ENCODE data around the gene HINT3.
"Not testable (repeated sequence)": the region's sequence is repeated elsewhere in the genome, so short reads cannot be mapped to it uniquely, and the experiment has no call there.

The HINT3 gene

DNA sequence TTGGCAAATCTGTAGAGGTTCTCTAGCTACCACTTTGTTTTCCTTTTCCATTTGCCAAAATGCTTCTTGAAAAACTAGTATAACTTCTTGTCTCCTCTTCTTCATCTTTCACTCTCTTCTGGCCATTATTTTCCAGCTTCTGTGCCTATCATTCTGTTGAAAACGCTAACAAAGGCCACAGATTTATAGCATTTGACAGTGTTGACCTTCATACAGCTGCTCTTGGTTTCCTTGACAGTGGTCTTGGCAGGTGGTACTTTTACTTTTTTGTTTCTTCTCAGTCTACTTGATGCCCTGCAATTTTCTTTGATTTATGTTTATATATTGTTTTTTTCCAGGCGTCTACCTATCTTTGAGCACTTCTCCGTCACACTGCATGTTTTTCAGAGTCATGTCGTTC lies 53.5 kb downstream of the HINT3 start:
- DNase-seq: no peak

DNA sequence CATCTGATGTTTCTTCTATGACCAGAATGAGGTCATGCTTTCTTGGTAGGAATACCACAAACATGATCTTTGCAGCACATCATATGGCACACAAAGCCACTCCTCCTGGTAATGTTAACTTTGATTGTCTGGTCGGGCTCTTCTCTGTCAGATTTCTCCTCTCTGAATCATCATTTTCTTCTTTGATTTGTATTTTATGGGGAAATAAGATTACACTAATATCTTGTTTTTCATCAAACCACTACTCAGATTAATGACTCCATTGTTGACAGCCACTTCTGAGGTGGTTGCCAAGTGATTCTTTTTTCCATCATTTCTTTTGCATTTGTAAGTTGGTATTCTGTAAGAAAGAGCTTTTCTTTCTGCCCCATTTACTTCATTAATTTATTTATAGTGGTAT lies 59.3 kb downstream of the HINT3 start:
- DNase-seq: no peak

DNA sequence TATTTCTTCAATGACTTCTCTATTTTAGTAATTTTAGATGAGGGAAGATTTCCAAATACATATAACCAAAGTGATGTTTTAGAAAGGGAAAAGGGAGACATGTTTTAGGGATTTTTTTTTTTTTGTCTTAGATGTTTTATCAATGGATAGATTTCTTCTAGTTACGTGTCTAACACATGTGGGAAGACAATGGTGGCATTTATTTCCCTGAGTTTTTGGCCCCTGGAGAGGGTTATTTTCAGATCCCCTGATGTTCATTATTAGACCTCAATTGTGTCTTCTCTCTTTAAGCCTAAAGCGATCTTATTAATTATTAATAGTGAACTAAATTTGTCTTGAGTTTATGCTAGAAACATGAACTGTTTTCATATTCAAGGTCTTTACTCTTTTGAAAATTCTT lies 60.0 kb downstream of the HINT3 start:
- DNase-seq: no peak

DNA sequence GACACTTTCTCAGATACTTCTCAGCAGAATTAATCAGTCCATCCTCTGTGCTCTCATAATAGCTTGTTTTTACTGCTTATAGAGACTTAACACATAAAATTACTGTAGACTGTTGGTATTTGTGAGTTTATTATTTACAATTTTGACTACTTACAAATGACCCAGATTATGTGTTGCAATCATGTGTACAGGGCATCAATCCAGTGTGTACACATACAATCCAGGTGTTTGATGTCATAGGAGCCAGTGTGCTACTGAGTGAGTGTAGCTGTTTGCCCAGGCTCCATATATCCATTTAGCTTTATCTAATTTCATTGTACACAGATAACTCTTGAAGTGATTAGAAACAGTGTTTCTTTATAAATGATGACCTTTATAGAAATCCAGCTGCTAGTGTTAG lies 61.1 kb downstream of the HINT3 start:
- no peak for DNase-seq

DNA sequence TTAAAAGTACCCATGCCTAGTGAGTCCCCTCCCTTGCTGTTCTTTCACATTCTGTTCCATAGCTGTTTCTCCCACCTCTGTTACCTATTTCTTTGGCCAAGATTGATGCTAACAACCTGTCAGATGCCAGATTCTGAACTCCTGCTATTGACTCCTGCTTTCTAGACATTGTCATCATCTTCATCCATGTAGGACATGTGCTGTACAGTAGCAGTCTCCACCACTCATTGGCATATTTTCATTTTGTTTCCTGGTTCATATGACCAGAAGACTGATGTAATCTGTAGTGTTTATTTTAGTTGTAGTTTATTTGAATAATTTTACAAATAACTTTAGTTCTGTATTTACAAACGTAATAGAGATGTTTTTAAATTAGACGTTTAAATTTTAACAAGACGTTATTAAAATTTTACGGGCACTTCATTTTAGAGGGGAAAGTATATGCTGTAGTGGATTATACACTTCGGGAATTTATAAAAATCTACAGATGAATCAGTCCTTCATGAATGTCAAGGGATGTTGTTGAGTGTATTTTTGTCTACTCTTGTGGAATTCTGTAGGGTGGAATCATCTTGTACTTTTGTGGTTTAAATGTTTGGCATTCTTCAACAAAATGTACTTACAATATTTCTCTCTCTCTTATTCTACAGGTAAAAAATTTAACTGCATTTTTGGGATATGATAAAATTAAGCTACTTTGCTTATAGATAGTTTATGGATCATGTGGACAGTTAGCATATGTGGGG lies 63.9 kb downstream of the HINT3 start:
- no peak for DNase-seq

DNA sequence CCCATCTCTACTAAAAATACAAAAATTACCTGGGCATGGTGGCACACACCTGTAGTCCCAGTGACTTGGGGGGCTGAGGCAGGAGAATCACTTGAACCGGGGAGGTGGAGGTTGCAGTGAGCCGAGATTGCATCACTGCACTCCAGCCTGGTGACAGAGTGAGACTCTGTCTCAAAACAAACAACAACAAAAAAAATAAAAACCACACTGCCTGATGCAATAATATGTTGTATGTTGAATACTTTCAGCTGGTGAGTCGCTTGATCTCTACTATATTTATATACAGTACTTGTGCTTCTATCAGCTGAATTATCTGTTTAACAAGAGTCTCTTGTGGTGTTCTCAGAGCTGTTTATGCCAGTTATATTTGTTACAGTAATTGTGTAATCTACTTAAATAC lies 66.9 kb downstream of the HINT3 start:
- not testable (repeated sequence) for DNase-seq

DNA sequence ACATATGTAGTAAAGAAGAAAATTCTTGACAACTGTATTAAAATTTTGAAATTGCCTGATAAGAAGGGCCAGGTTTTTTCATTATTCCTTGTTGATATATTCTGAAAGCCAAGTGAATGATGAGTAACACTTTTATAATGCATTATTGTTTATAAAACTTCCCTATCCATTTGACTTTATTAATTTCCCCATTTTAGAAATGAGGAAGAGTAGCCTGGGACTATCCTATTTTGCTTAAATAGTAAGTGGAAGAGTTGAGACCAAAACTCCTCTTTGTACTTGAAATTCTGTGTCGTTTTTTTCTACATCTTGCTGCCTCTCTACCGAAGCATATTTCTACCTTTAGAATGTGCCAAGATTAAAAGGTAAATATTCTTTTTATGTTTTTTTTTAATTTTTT lies 69.4 kb downstream of the HINT3 start:
- no peak for DNase-seq

DNA sequence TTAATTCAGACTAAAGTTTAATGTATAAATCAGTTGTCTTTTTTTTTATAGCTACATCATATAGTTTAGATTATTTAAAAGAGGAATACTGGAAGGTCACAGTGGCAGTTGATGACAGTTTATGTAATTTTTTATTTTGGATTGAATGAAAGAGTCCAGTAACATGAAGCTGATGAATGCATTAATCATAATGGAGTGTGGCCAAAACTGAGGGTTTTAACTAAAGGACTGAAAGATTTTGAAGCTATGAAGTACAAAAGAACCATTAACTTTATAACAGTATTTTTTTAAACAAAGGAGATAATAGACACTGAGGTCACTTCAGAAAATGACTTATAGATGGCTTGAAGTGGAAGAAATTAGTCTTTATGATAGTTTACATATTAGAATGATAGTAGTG lies 71.0 kb downstream of the HINT3 start:
- no peak for DNase-seq
